Bronchial epithelial cell (primary cell): ENCODE data around the gene MARK2. TPM values are rescaled to one million over a fixed set of nuclear protein-coding genes. Genes with fewer than 3 reads are reported as not detected.

Experiments
- DNase-seq: peaks from one replicate; pipeline ENCODE4 v3.0.0-alpha.2; 2010; ENCODE audit warnings: low read depth
- FAIRE-seq: peaks from 2 replicates; lab custom pipeline; 2011; peaks lifted over from hg19 to GRCh38; lab: Jason Lieb, UNC
- H3K27me3 ChIP-seq: 2 replicates; pipeline ENCODE4 v1.5.1; 2011; ENCODE audit warnings: low read length; ENCODE audit not compliant: control insufficient read depth, insufficient read depth
- H3K36me3 ChIP-seq: 2 replicates; pipeline ENCODE4 v1.5.1; 2011; ENCODE audit warnings: low read length; ENCODE audit not compliant: control insufficient read depth, insufficient read depth
- H3K4me3 ChIP-seq: 2 replicates; pipeline ENCODE4 v1.5.1; 2011; ENCODE audit warnings: mild to moderate bottlenecking, low read depth, low read length, control low read depth
- CTCF ChIP-seq: IDR thresholded peaks from 2 replicates; pipeline ENCODE4 v1.5.1; 2011; ENCODE audit warnings: mild to moderate bottlenecking, moderate library complexity, low read length, control low read depth, inconsistent platforms; ENCODE audit not compliant: insufficient read depth, severe bottlenecking
- total RNA-seq: library from RNA; depleted of rRNA; stranded (reverse); fragments of >200 nt; gene quantifications from 2 replicates; pipeline ENCODE4 v1.2.1, GENCODE V29; 2014

The MARK2 gene
- total RNA-seq, 1 donor from 2014 or later = 10.5 TPM

GRCh38 chr11:63905179-63905578 is 66.3 kb downstream of the MARK2 start:
- Histone ChIP-seq H3K4me3 (no peak overlapping the region), H3K27me3 (no peaks in the 10 kb centered on the region), H3K36me3 (peaks cover 58% of the 10 kb centered on the region)
- FAIRE-seq (no peak), DNase-seq (no peak)
- TF ChIP-seq CTCF = no peak

GRCh38 chr11:63906087-63906486 is 67.2 kb downstream of the MARK2 start:
- no peak for TF ChIP-seq CTCF
- Histone ChIP-seq H3K27me3 (no peaks in the 10 kb centered on the region), H3K4me3 (no peak overlapping the region), H3K36me3 (peaks cover 50% of the 10 kb centered on the region)
- FAIRE-seq (no peak), DNase-seq (no peak)

GRCh38 chr11:63906585-63906984 is 67.7 kb downstream of the MARK2 start:
- peak; percentile 38 for TF ChIP-seq CTCF
- Histone ChIP-seq H3K4me3 (no peak overlapping the region), H3K36me3 (peaks cover 50% of the 10 kb centered on the region), H3K27me3 (no peaks in the 10 kb centered on the region)
- FAIRE-seq (no peak), DNase-seq (no peak)

- Histone ChIP-seq H3K4me3 (no peak overlapping the region), H3K27me3 (no peaks in the 10 kb centered on the region), H3K36me3 (peaks cover 48% of the 10 kb centered on the region)
- TF ChIP-seq CTCF = no peak
- DNase-seq = no peak
- no peak for FAIRE-seq
These were observed 68.2 kb downstream of the MARK2 start for GRCh38 chr11:63907063-63907462.

GRCh38 chr11:63907808-63908530 is 69.1 kb downstream of the MARK2 start:
- Histone ChIP-seq H3K27me3 (no peaks in the 10 kb centered on the region), H3K36me3 (peaks cover 39% of the 10 kb centered on the region), H3K4me3 (no peak overlapping the region)
- FAIRE-seq = no peak
- TF ChIP-seq CTCF = no peak
- no peak for DNase-seq
